AG10803 (cell line): Measurements from ENCODE around the gene NEDD4L.

Experiments used
- DNase-seq: peaks from one replicate; pipeline ENCODE4 v3.0.0; 2010; ENCODE audit warnings: low read depth
- H3K4me3 ChIP-seq: 2 replicates; pipeline ENCODE4 v1.5.1; 2011; ENCODE audit warnings: mild to moderate bottlenecking, low read length, control low read depth
- TF ChIP-seq, protein P1 (sequence below): conservative IDR thresholded peaks from 2 replicates; pipeline ENCODE4 v1.5.1; 2011; ENCODE audit warnings: mild to moderate bottlenecking, low read length, control low read depth, inconsistent platforms

The NEDD4L gene

DNA sequence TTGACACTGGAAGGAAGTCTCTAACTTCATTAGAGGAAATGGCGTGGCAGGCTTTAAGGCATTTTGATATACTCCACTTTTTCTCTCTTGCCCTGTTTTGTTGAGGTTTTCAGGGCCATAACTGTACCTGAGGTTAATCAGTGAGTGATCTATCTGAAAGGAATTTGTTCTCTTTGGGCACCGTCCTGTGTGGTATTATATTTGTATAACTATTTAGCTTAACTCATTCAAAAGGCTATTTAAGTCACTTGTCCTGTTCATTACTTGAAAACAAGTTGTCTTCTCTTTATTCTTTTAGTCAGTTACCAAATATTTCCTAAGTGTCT lies 180.4 kb downstream of the NEDD4L start:
- H3K4me3 ChIP-seq = no peak overlapping the region
- no peak for DNase-seq
- TF ChIP-seq, protein P1, sequence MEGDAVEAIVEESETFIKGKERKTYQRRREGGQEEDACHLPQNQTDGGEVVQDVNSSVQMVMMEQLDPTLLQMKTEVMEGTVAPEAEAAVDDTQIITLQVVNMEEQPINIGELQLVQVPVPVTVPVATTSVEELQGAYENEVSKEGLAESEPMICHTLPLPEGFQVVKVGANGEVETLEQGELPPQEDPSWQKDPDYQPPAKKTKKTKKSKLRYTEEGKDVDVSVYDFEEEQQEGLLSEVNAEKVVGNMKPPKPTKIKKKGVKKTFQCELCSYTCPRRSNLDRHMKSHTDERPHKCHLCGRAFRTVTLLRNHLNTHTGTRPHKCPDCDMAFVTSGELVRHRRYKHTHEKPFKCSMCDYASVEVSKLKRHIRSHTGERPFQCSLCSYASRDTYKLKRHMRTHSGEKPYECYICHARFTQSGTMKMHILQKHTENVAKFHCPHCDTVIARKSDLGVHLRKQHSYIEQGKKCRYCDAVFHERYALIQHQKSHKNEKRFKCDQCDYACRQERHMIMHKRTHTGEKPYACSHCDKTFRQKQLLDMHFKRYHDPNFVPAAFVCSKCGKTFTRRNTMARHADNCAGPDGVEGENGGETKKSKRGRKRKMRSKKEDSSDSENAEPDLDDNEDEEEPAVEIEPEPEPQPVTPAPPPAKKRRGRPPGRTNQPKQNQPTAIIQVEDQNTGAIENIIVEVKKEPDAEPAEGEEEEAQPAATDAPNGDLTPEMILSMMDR = no peak

GRCh38 chr18:58225101-58225500 lies 181.1 kb downstream of the NEDD4L start:
- H3K4me3 ChIP-seq = no peak overlapping the region
- DNase-seq = no peak
- TF ChIP-seq, protein P1 = no peak

- H3K4me3 ChIP-seq = no peak overlapping the region
- TF ChIP-seq, protein P1 = no peak
- DNase-seq = no peak
These were observed 182.4 kb downstream of the NEDD4L start for GRCh38 chr18:58226429-58226828.

- no peak for DNase-seq
- H3K4me3 ChIP-seq = no peak overlapping the region
- TF ChIP-seq, protein P1 = no peak
These were observed 183.4 kb downstream of the NEDD4L start for GRCh38 chr18:58227361-58227930.

DNA sequence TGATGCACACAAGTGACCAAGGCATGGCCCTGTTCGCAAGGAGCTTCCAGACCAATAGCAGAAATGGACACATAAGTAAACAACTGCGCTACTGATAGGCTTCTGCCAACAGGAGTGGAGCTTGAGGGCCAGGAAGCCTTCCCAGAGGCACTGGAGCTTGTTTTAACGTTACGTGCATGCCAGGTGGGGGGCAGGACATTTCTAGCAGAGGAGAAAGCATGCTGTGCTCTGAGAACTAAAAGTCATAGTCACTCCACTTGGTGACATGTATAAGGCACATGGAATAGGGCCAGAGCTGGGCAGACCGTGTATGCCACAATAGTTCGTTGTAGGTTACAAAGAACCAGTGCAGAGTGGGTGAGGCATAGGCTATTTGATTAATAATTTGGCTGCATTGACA lies 184.2 kb downstream of the NEDD4L start:
- H3K4me3 ChIP-seq = no peak overlapping the region
- TF ChIP-seq, protein P1 = no peak
- no peak for DNase-seq

- TF ChIP-seq, protein P1 = no peak
- no peak overlapping the region for H3K4me3 ChIP-seq
- DNase-seq = no peak
These were observed 184.7 kb downstream of the NEDD4L start for GRCh38 chr18:58228762-58229161.

DNA sequence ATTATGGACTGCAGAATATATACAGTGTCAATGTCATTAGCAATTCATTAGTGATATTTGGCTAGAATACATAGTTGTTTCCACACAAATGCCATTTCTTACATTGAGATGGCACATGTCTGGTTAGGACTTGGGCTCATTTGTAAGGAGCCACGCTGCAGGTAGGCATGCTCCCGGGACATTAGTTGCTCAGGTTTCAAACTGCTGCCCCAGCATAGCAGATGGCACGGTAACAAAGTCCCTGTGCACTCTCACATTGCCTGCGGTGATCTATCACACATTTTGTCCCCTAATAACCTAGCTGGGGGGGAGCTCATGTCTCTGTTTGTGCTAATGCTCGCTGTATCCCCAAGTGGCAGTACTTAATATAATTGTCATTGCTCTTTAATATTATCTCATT lies 185.1 kb downstream of the NEDD4L start:
- H3K4me3 ChIP-seq = no peak overlapping the region
- TF ChIP-seq, protein P1 = no peak
- DNase-seq = no peak
